Brain microvascular endothelial cell (primary cell): ENCODE results near the gene NCAM1.

Experiments used
- DNase-seq: peaks from one replicate; pipeline ENCODE4 v3.0.0-alpha.2; 2020
- H3K27ac ChIP-seq: fragments of 250-450 bp; sonication (Bioruptor Pico); 2 replicates; pipeline ENCODE4 v1.5.1; 2020; ENCODE audit warnings: mild to moderate bottlenecking, moderate library complexity
- H3K27me3 ChIP-seq: fragments of 250-450 bp; sonication (Bioruptor Pico); replicated peaks from 2 replicates; pipeline ENCODE4 v1.5.1; 2020; ENCODE audit warnings: mild to moderate bottlenecking
- H3K36me3 ChIP-seq: fragments of 250-450 bp; sonication (Bioruptor Pico); replicated peaks from 2 replicates; pipeline ENCODE4 v1.5.1; 2020; ENCODE audit warnings: mild to moderate bottlenecking
- H3K4me3 ChIP-seq: 2 replicates; pipeline ENCODE4 v1.5.1; 2011; ENCODE audit warnings: low read depth, mild to moderate bottlenecking, control low read depth, low read length, moderate library complexity
- in situ Hi-C: cut with HindIII; loops from 2 replicates; pipeline ENCODE4 v1.10.0; 2017; ENCODE audit warnings: low sequenced_read_pairs, low pct_ligation_motif_present
- TF ChIP-seq, protein P1 (sequence below): IDR thresholded peaks from 2 replicates; pipeline ENCODE4 v1.5.1; 2011; ENCODE audit warnings: low read depth, mild to moderate bottlenecking, moderate library complexity, low read length, control low read depth, inconsistent platforms; ENCODE audit errors: missing control alignments

The NCAM1 gene

GRCh38 chr11:113075586-113076095 is 114.4 kb downstream of the NCAM1 start:
- no peak for DNase-seq
- no peak overlapping the region for H3K27ac ChIP-seq
- TF ChIP-seq, protein P1, sequence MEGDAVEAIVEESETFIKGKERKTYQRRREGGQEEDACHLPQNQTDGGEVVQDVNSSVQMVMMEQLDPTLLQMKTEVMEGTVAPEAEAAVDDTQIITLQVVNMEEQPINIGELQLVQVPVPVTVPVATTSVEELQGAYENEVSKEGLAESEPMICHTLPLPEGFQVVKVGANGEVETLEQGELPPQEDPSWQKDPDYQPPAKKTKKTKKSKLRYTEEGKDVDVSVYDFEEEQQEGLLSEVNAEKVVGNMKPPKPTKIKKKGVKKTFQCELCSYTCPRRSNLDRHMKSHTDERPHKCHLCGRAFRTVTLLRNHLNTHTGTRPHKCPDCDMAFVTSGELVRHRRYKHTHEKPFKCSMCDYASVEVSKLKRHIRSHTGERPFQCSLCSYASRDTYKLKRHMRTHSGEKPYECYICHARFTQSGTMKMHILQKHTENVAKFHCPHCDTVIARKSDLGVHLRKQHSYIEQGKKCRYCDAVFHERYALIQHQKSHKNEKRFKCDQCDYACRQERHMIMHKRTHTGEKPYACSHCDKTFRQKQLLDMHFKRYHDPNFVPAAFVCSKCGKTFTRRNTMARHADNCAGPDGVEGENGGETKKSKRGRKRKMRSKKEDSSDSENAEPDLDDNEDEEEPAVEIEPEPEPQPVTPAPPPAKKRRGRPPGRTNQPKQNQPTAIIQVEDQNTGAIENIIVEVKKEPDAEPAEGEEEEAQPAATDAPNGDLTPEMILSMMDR: no peak

GRCh38 chr11:113077379-113077778 is 116.2 kb downstream of the NCAM1 start:
- no peak for DNase-seq
- H3K27ac ChIP-seq: no peak overlapping the region
- in situ Hi-C loops: no loop called here
- no peak overlapping the region for H3K4me3 ChIP-seq
- H3K36me3 ChIP-seq: no peaks in the 10 kb centered on the region
- no peaks in the 10 kb centered on the region for H3K27me3 ChIP-seq
- TF ChIP-seq, protein P1: no peak

More at GRCh38 chr11:113075586-113076095, 114.4 kb downstream of the NCAM1 start:
- Histone ChIP-seq H3K27me3 (no peaks in the 10 kb centered on the region), H3K36me3 (no peaks in the 10 kb centered on the region), H3K4me3 (no peak overlapping the region)
- in situ Hi-C loops: no loop called here

DNA sequence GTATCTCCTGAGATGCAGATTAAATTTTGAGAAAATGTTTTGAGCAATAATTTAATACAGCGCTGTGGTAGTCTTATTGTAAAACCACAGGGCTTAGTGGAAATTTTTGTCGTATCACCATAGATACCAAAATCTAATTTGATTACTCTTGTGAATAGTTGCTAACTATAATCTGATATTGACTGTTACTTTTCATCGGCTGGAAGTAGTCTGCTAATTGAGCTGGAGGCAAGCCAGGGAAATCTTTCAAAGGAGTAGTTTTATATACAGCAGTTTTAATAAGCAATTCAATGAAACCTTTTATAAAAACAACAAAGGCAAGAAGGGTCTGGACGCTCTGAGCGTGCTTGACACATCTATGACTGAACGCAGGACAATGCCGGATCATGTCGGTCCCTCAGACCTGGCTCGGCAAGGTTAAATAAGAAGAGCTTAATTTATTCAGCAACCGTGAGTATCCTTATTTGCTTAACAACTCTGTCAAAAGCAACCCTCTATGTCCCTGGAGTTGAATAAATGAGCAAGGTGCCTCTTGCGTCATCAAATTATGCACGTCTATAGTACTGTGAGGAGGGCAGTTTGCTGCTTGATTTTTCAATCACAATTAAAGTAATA is 121.2 kb downstream of the NCAM1 start:
- H3K4me3 ChIP-seq: no peak overlapping the region
- DNase-seq: no peak
- no peak overlapping the region for H3K27ac ChIP-seq
- TF ChIP-seq, protein P1: no peak
- no peaks in the 10 kb centered on the region for H3K36me3 ChIP-seq
- in situ Hi-C loops: no loop called here
- H3K27me3 ChIP-seq: no peaks in the 10 kb centered on the region

DNA sequence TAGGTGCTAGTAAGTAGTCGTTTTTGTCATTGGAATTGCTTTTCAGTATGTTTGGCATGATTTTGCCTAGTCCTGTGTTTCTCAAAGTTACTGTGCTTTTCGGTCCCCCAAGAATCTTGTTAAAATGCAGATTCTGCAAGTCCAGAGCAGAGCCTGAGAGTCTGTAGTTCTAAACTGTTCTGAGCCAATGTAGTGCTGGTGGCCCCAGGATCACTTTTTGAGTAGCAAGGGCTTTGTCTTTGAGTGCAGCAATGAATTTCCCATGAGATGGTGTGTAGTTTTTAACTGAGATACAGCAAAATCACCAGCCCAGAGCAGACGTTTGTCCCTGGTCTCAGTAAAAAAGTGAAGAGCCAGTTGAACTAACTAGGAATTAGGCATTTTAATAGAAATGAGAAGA is 122.4 kb downstream of the NCAM1 start:
- no peaks in the 10 kb centered on the region for H3K27me3 ChIP-seq
- in situ Hi-C loops: no loop called here
- H3K36me3 ChIP-seq: no peaks in the 10 kb centered on the region
- TF ChIP-seq, protein P1: no peak
- H3K4me3 ChIP-seq: no peak overlapping the region
- DNase-seq: no peak
- no peak overlapping the region for H3K27ac ChIP-seq

- Histone ChIP-seq H3K27me3 (no peaks in the 10 kb centered on the region), H3K36me3 (no peaks in the 10 kb centered on the region), H3K4me3 (no peak overlapping the region), H3K27ac (no peak overlapping the region)
- no peak for DNase-seq
- TF ChIP-seq, protein P1: no peak
- in situ Hi-C loops: no loop called here
Measured at GRCh38 chr11:113084297-113084696, 123.1 kb downstream of the NCAM1 start.

- TF ChIP-seq, protein P1: no peak
- Histone ChIP-seq H3K27ac (no peak overlapping the region), H3K4me3 (no peak overlapping the region), H3K36me3 (no peaks in the 10 kb centered on the region), H3K27me3 (no peaks in the 10 kb centered on the region)
- in situ Hi-C loops: no loop called here
- DNase-seq: no peak
Measured at GRCh38 chr11:113085446-113085845, 124.2 kb downstream of the NCAM1 start.
